GM19324 (cell line): Measurements from ENCODE around the gene CNOT6.

Experiments
- ATAC-seq: cut with Tn5 transposase; IDR thresholded peaks from one replicate; pipeline ENCODE4 v1.9.1; 2021; ENCODE audit warnings: mild to moderate bottlenecking, moderate library complexity; ENCODE audit not compliant: unreplicated experiment, low FRiP score

CNOT6 gene

DNA sequence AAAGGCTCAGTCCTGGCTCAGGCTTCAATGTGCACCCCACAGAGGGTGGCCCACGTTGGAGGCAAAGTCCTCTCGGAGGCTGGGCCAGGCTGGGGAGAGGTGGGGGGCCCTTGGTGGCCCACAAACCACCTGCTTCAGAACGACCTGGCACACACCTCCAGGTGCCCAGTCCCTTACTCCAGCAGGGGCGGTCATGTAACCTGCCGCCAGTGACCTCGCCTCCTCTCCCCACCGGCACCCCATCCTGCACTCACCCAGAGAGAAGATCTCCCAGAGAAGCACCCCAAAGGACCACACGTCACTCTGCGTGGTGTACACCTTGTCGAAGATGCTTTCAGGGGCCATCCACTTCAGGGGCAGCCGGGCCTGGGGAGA is 119.6 kb downstream of the CNOT6 start:
- ATAC-seq: no peak

GRCh38 chr5:180618487-180618828 is 124.3 kb downstream of the CNOT6 start:
- no peak for ATAC-seq

- no peak for ATAC-seq
Observed at GRCh38 chr5:180618829-180619562, 124.8 kb downstream of the CNOT6 start.

DNA sequence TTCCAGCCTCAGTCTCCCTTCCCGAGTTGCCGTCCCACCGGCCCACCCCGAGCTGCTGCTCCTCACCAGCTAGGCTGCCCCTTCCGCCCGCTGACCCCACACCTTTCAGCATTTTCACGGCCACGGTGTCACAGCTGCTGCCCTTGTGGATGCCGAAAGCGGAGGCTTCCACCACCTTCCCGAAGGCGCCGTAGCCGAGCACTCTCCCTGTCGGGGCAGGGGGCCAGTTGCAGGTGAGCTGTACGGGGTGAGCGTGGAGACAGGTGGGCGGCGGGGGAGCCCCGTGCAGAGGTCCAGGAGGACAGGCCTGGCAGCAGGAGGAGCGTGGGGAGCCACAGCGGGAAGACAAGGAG is 125.4 kb downstream of the CNOT6 start:
- no peak for ATAC-seq

DNA sequence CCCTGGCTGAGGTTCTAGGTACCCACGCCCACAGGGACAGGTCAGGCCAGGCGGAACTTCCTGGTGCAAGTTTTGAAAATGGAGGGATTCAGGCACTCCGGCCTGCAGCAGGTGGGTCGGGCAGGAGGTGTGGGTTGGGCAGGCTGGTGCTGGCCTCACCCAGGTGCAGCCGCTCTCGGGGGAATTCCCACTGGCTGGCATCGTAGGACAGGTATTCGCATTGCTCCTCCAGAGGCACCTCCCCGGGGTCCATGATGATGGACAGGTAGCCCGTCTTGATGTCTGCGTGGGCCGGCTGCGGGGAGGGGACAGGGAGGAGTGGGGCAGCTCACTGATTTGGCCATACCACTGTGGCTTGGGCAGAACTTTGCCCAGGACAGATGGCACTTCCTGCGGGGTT is 125.8 kb downstream of the CNOT6 start:
- no peak for ATAC-seq

- no peak for ATAC-seq
Observed at GRCh38 chr5:180621311-180621710, 127.1 kb downstream of the CNOT6 start.

GRCh38 chr5:180622910-180623309 is 128.7 kb downstream of the CNOT6 start:
- ATAC-seq: no peak

DNA sequence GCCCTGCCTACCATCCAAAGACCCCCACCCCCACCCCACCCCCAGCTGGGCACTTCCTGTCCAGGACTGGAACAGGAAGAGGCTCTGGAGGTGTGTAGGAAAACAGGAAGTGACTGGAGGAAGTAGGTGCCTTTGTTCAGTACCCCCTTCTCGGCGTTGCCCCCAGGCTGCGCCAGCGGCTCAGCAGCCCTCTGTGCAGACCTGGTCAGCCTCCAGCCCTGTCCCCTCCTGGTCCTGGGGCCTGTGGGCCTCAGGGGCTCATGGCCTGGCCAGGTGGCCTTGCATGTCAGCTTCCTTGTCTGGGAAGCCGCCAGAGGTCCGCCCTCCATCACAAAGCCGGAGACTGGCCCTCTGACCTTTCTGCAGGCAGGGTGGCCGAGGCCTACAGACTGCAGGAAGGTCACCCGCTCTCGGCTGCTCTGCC is 129.2 kb downstream of the CNOT6 start:
- ATAC-seq: no peak

- ATAC-seq: no peak
Observed at GRCh38 chr5:180623844-180624243, 129.7 kb downstream of the CNOT6 start.

- ATAC-seq: no peak
Observed at GRCh38 chr5:180624587-180624986, 130.4 kb downstream of the CNOT6 start.

- no peak for ATAC-seq
Observed at GRCh38 chr5:180625125-180625790, 131.1 kb downstream of the CNOT6 start.

- no peak for ATAC-seq
Observed at GRCh38 chr5:180625791-180626660, 131.8 kb downstream of the CNOT6 start.

DNA sequence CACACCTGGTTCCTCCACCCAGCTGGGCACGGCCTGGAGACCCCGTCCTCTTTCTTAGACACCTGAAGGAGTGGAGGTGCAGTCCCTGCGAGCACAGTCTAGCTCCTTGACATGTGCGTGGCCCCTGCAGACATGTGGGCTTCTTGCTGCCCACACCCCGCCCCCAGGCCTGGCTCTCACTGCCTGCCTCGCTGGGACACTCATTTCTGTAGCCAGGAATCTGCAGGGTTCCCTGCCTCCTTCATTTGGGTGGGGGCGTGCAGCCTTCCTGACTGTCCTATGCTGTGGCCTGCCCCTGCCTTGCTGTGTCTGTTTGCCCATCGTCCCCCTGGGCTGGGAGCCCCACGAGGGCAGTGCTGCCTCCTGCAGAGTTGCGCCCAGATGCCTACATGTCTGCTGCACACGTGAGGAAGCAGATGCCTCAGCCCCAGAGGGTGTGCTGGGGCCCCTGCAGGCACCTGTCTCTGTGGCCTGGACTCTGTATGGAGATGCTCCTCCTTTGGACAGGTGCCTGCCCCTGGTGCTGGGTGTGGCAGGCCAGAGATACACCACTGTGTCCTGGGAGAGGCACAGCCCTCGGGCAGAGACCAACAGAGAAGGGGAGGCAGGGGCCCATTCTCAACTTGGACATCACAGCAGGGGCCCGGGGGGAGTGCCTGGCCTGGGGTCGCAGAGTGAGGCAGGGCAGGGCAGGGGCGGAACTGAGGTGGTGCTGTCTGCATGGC is 132.6 kb downstream of the CNOT6 start:
- no peak for ATAC-seq

DNA sequence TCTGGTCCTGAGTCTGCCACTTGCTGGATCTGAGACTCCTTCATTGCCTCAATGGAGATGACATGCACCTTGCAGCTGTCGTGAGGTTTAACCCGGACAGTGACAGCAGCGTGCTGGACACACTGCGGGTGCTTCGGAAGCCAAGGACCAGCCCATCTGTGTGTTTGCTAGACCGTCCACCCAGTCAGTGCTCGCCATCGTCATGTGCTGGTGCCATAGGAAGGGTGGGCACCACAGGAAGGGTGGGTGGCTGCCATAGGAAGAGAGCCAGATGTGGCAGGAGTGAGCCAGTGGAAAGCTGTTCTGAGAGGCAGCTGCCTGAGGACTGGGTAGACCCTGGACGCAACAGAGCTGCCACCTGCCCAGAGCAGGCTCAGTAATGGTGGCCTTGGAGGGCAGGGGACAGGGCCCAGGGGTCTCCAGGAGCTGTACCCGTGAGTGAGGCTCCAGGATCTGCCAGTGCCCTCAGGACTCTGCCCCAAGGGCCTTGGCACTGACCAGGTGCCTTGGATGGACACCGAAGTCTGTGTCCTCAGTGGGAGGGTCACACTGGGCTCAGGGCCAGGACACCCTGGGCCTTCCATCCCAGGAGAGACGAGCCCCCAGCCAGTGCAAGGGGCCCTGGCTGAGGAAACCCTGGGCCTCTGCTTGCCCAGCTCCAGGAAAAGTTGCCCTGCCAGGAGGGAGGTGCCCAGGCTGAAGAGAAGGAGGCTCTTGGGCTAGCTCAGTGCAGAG is 133.4 kb downstream of the CNOT6 start:
- no peak for ATAC-seq
